ENCODE data around the gene HSPG2. TPM values are rescaled to one million over a fixed set of nuclear protein-coding genes. Genes with fewer than 3 reads are reported as not detected.

The HSPG2 gene
- total RNA-seq, 2 experiments from 2014 or later = 1.6 to 4.7 TPM

DNA sequence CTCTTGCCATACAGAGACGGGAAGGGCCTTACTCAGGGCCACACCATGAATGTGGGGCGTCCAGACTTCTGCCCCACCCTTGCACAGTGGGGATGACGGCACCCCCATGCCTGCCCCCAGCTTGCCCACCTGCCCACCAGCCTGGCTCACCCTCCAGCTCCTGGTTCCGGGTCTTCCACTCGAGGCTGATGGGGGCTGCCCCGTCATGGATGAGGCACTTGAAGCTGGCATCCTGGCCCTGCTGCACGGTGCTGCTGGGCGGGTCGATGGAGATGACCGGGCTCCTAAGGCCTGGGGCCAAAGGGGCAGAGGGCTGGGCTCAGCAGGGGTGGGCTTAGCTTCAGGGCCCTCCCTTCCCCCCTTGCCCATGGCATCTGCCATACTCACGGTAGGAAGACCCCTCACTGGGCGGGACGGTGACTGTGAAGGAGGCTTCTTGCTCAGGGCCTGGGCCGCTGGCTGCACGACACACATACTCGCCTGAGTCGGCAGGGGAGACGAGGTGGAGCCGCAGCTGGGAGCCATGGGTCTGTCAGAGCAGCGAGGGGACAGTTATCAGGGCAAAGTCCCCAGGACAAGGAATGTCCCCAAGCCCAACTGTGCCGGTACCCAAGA lies 95.2 kb downstream of the HSPG2 start:
- Histone ChIP-seq H2AFZ (ENCODE audit: low read length) (no peak overlapping the region), H3K36me3 (ENCODE audit: insufficient read depth, low read length) (no peaks in the 10 kb centered on the region), H3K27ac (ENCODE audit: low read depth, low read length, poor library complexity, severe bottlenecking) (no peak overlapping the region), H3K9me2 (ENCODE audit: insufficient read depth, low read length) (no peaks in the 10 kb centered on the region), H3K4me3 (ENCODE audit: low read depth, low read length, poor library complexity, severe bottlenecking) (no peak overlapping the region), H4K20me1 (ENCODE audit: insufficient read depth, low read length) (no peaks in the 10 kb centered on the region), H3K9me3 (ENCODE audit: low read length) (no peaks in the 10 kb centered on the region), H3K4me2 (ENCODE audit: low read length) (no peak overlapping the region), H3K79me2 (ENCODE audit: insufficient read depth, low read depth, low read length) (no peaks in the 10 kb centered on the region), H3K4me1 (ENCODE audit: insufficient read depth, low read length, poor library complexity, severe bottlenecking) (no peaks in the 10 kb centered on the region)
- TF ChIP-seq CTCF (conservative IDR thresholded peaks at IDR 0.05; ENCODE audit: low read length) = no peak
- TF ChIP-seq EZH2phosphoT487 (IDR thresholded peaks at IDR 0.05; ENCODE audit: borderline replicate concordance, low read depth, low read length) = no peak
- ChIA-PET POLR2A (no interaction called here), CTCF (ENCODE audit: unreplicated experiment) (no interaction called here)
- BruUV-seq (replicated peaks) = no TSS peak
- intact Hi-C loops (cut with micrococcal nuclease; ENCODE audit: unreplicated experiment) = loop anchor here (10.0 kb wide), 1 partner anchor 123 kb away; no protein-coding TSS in a partner anchor
- no peak for DNase-seq (ENCODE audit: low spot score)

DNA sequence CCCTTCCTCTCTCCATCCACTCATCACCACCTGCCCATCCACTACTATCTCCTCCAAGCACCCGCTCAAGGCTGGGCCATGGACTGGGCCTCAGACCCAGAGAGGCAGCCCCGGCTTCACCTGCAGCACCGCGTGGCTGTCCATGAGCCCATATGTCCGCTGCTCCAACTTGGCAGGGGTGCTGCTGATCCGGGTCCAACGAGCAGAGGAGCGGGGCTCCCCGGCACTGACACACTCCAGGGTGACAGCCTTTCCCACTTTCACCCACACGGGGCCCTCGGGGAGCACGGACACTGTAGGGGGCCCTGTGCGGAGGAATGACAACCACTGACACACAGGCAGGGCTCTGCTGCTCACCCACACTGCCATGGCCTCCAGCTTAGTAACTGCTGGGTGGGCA lies 96.1 kb downstream of the HSPG2 start:
- no peaks in the 10 kb centered on the region for H3K79me2 ChIP-seq (ENCODE audit: insufficient read depth, low read depth, low read length)
- DNase-seq (ENCODE audit: low spot score) = no peak
- H4K20me1 ChIP-seq (ENCODE audit: insufficient read depth, low read length) = no peaks in the 10 kb centered on the region
- H2AFZ ChIP-seq (ENCODE audit: low read length) = no peak overlapping the region
- intact Hi-C loops (cut with micrococcal nuclease; ENCODE audit: unreplicated experiment) = loop anchor here (10.0 kb wide), 1 partner anchor 124 kb away; no protein-coding TSS in a partner anchor
- no peak overlapping the region for H3K4me3 ChIP-seq (ENCODE audit: low read depth, low read length, poor library complexity, severe bottlenecking)
- ChIA-PET POLR2A (no interaction called here), CTCF (ENCODE audit: unreplicated experiment) (no interaction called here)
- no peaks in the 10 kb centered on the region for H3K9me3 ChIP-seq (ENCODE audit: low read length)
- no peak for TF ChIP-seq EZH2phosphoT487 (IDR thresholded peaks at IDR 0.05; ENCODE audit: borderline replicate concordance, low read depth, low read length)
- BruUV-seq (replicated peaks) = no TSS peak
- H3K27ac ChIP-seq (ENCODE audit: low read depth, low read length, poor library complexity, severe bottlenecking) = no peak overlapping the region
- no peak overlapping the region for H3K4me2 ChIP-seq (ENCODE audit: low read length)
- no peaks in the 10 kb centered on the region for H3K4me1 ChIP-seq (ENCODE audit: insufficient read depth, low read length, poor library complexity, severe bottlenecking)
- H3K9me2 ChIP-seq (ENCODE audit: insufficient read depth, low read length) = no peaks in the 10 kb centered on the region
- no peaks in the 10 kb centered on the region for H3K36me3 ChIP-seq (ENCODE audit: insufficient read depth, low read length)

DNA sequence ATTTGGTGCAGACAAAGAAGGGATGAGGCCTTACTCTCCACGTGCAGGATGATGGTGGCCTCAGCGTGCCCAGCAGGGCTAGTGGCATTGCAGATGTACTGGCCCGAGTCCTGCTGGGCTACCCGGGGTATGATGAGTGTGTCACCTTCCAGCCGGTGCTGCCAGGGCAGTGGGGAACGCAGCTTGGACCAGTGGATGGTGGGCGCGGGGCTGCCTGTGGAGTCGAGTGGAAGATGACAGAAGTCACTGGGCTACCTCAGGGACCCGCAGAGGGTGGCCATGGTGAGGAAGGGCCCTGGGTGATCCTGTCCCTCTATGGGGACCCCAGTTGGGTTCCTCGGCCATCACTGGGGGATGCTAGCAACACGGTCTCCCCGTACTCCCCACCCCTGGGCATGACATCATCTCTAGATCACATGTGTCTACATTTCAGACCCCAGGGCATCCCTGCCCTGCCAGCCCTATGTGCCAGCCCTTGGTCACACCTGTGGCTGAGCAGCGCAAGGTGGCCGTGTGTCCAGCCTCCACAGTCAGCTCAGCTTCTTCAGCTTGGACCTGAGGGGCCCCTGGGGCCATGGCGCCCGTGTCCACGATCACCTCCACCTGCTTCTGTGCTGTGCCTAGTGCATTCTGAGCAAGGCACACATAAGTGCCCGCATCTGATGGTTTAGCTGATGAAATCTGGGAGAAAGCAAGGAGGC lies 97.6 kb downstream of the HSPG2 start:
- H4K20me1 ChIP-seq (ENCODE audit: insufficient read depth, low read length) = no peaks in the 10 kb centered on the region
- POLR2A ChIA-PET = no interaction called here

More for the DNA sequence above, 97.6 kb downstream of the HSPG2 start:
- no peak overlapping the region for H2AFZ ChIP-seq (ENCODE audit: low read length)
- CTCF ChIA-PET (ENCODE audit: unreplicated experiment) = no interaction called here
- BruUV-seq (replicated peaks) = no TSS peak
- no peaks in the 10 kb centered on the region for H3K4me1 ChIP-seq (ENCODE audit: insufficient read depth, low read length, poor library complexity, severe bottlenecking)
- no peak overlapping the region for H3K4me2 ChIP-seq (ENCODE audit: low read length)
- intact Hi-C loops (cut with micrococcal nuclease; ENCODE audit: unreplicated experiment) = loop anchor here (10.0 kb wide), 1 partner anchor 125 kb away; no protein-coding TSS in a partner anchor
- H3K9me3 ChIP-seq (ENCODE audit: low read length) = no peaks in the 10 kb centered on the region
- no peak for DNase-seq (ENCODE audit: low spot score)
- no peaks in the 10 kb centered on the region for H3K9me2 ChIP-seq (ENCODE audit: insufficient read depth, low read length)
- H3K79me2 ChIP-seq (ENCODE audit: insufficient read depth, low read depth, low read length) = no peaks in the 10 kb centered on the region
- H3K36me3 ChIP-seq (ENCODE audit: insufficient read depth, low read length) = no peaks in the 10 kb centered on the region
- TF ChIP-seq CTCF (conservative IDR thresholded peaks at IDR 0.05; ENCODE audit: low read length) (no peak), EZH2phosphoT487 (IDR thresholded peaks at IDR 0.05; ENCODE audit: borderline replicate concordance, low read depth, low read length) (no peak)
- no peak overlapping the region for H3K27ac ChIP-seq (ENCODE audit: low read depth, low read length, poor library complexity, severe bottlenecking)
- H3K4me3 ChIP-seq (ENCODE audit: low read depth, low read length, poor library complexity, severe bottlenecking) = no peak overlapping the region
